Fibroblast of lung (primary cell): ENCODE measurements around the gene UIMC1. TPM values are rescaled to one million over a fixed set of nuclear protein-coding genes. Genes with fewer than 3 reads are reported as not detected.
"Not testable (repeated sequence)": the region's sequence is repeated elsewhere in the genome, so short reads cannot be mapped to it uniquely, and the experiment has no call there.

ENCODE experiments used
- DNase-seq, 2 donors: peaks; one replicate each; pipeline versions ENCODE4 v3.0.0 to v3.0.0-alpha.2; 2010; ENCODE audit warnings: low read depth in 2 of 2
- H2AFZ ChIP-seq: 2 replicates; pipeline ENCODE4 v1.5.1; 2012; ENCODE audit warnings: low read length, control low read depth, inconsistent platforms
- H3K27ac ChIP-seq: 2 replicates; pipeline ENCODE4 v1.5.1; 2011; ENCODE audit warnings: low read length, control low read depth; ENCODE audit not compliant: insufficient read depth
- H3K27me3 ChIP-seq: 2 replicates; pipeline ENCODE4 v1.5.1; 2011; ENCODE audit warnings: mild to moderate bottlenecking, low read length; ENCODE audit not compliant: control insufficient read depth, insufficient read depth
- H3K36me3 ChIP-seq: 2 replicates; pipeline ENCODE4 v1.5.1; 2011; ENCODE audit warnings: low read length; ENCODE audit not compliant: control insufficient read depth, insufficient read depth
- H3K4me1 ChIP-seq: 2 replicates; pipeline ENCODE4 v1.5.1; 2011; ENCODE audit warnings: low read length; ENCODE audit not compliant: control insufficient read depth, insufficient read depth; ENCODE audit errors: extremely low read depth
- H3K4me2 ChIP-seq: 2 replicates; pipeline ENCODE4 v1.5.1; 2011; ENCODE audit warnings: low read length, control low read depth; ENCODE audit not compliant: insufficient read depth; ENCODE audit errors: extremely low read depth
- H3K4me3 ChIP-seq, 4 experiments: fragments of 200-600 bp in 1 of 4; sonication (generic) in 1 of 4; replicated peaks in 1 of 4; 2 replicates each; pipeline ENCODE4 v1.5.1; 2011 to 2016; ENCODE audit warnings: low read length in 4 of 4, low read depth in 3 of 4, mild to moderate bottlenecking in 3 of 4, control low read depth in 2 of 4, inconsistent platforms in 1 of 4, mixed read lengths in 1 of 4; ENCODE audit not compliant: insufficient read depth in 1 of 4; ENCODE audit errors: control extremely low read depth in 1 of 4
- H3K79me2 ChIP-seq: 2 replicates; pipeline ENCODE4 v1.5.1; 2012; ENCODE audit warnings: mild to moderate bottlenecking, low read length, inconsistent platforms; ENCODE audit not compliant: control insufficient read depth, insufficient read depth
- H3K9ac ChIP-seq: 2 replicates; pipeline ENCODE4 v1.5.1; 2011; ENCODE audit warnings: mild to moderate bottlenecking, low read length, control low read depth; ENCODE audit not compliant: insufficient read depth
- H3K9me3 ChIP-seq: 2 replicates; pipeline ENCODE4 v1.5.1; 2012; ENCODE audit warnings: low read depth, low read length; ENCODE audit not compliant: control insufficient read depth, insufficient read depth
- H4K20me1 ChIP-seq: 2 replicates; pipeline ENCODE4 v1.5.1; 2011; ENCODE audit warnings: low read length; ENCODE audit not compliant: control insufficient read depth, insufficient read depth; ENCODE audit errors: extremely low read depth
- CTCF ChIP-seq, 2 donors: IDR thresholded peaks in 1 of 2; conservative IDR thresholded peaks in 1 of 2; 1 replicate in 1 of 2; 2 replicates in 1 of 2; pipeline ENCODE4 v1.5.1; 2011 to 2012; ENCODE audit warnings: low read length in 2 of 2, control low read depth in 1 of 2, inconsistent platforms in 1 of 2, low read depth in 1 of 2, mild to moderate bottlenecking in 1 of 2
- EZH2 ChIP-seq: IDR thresholded peaks from 2 replicates; pipeline ENCODE4 v1.5.1; 2012; ENCODE audit warnings: low read length, control low read depth, mild to moderate bottlenecking; ENCODE audit errors: missing control alignments
- polyA plus RNA-seq, 2 donors: library from polyadenylated mRNA; depleted of rRNA in 1 of 2; stranded (reverse) in 1 of 2; unstranded in 1 of 2; fragments of >200 nt; gene quantifications; 2 replicates each; pipeline ENCODE4 v1.2.1, GENCODE V29; 2011 to 2012; ENCODE audit warnings: missing spikeins in 1 of 2
- total RNA-seq: library from RNA; depleted of rRNA; stranded (reverse); fragments of >200 nt; gene quantifications from 2 replicates; pipeline ENCODE4 v1.2.1, GENCODE V29; 2014

UIMC1 gene
- total and polyA plus RNA-seq, 2 donors (not counting 1 experiment from before 2014, with no cell fraction given), result 19.4 to 36.7 TPM

- H3K36me3 ChIP-seq, result no peaks in the 10 kb centered on the region
- no peak for DNase-seq
- H3K9ac ChIP-seq, result no peak overlapping the region
- TF ChIP-seq EZH2 (no peak), CTCF (conservative IDR thresholded peaks at IDR 0.05 in 1 of 2, IDR thresholded peaks at IDR 0.05 in 1 of 2; ENCODE audit: low read depth in 1 of 2, low read length in 2 of 2) (no peak)
- H3K4me3 ChIP-seq, result no peak overlapping the region
- H3K27me3 ChIP-seq, result no peaks in the 10 kb centered on the region
- H3K27ac ChIP-seq, result no peak overlapping the region
- H3K4me2 ChIP-seq, result no peak overlapping the region
- no peaks in the 10 kb centered on the region for H3K4me1 ChIP-seq
- H3K9me3 ChIP-seq, result no peaks in the 10 kb centered on the region
- H3K79me2 ChIP-seq, result peaks cover 63% of the 10 kb centered on the region
- no peak overlapping the region for H2AFZ ChIP-seq
- H4K20me1 ChIP-seq, result peaks cover 2% of the 10 kb centered on the region
Observed at GRCh38 chr5:176987583-176987982, 19.0 kb downstream of the UIMC1 start.

- Histone ChIP-seq H4K20me1 (no peaks in the 10 kb centered on the region), H3K4me1 (no peaks in the 10 kb centered on the region)
- TF ChIP-seq CTCF (conservative IDR thresholded peaks at IDR 0.05 in 1 of 2, IDR thresholded peaks at IDR 0.05 in 1 of 2; ENCODE audit: low read depth in 1 of 2, low read length in 2 of 2) (no peak), EZH2 (no peak)
Observed at GRCh38 chr5:176986280-176986679, 20.3 kb downstream of the UIMC1 start.

GRCh38 chr5:176985516-176985915, 21.1 kb downstream of the UIMC1 start:
- H3K27ac ChIP-seq, result no peak overlapping the region
- H2AFZ ChIP-seq, result no peak overlapping the region
- H3K79me2 ChIP-seq, result peaks cover 51% of the 10 kb centered on the region
- H3K36me3 ChIP-seq, result no peaks in the 10 kb centered on the region
- H3K9me3 ChIP-seq, result no peaks in the 10 kb centered on the region
- no peaks in the 10 kb centered on the region for H3K4me1 ChIP-seq
- H4K20me1 ChIP-seq, result no peaks in the 10 kb centered on the region
- no peak for DNase-seq
- H3K9ac ChIP-seq, result no peak overlapping the region
- no peak overlapping the region for H3K4me2 ChIP-seq
- H3K4me3 ChIP-seq, result no peak overlapping the region
- no peaks in the 10 kb centered on the region for H3K27me3 ChIP-seq
- no peak for TF ChIP-seq CTCF (conservative IDR thresholded peaks at IDR 0.05 in 1 of 2, IDR thresholded peaks at IDR 0.05 in 1 of 2; ENCODE audit: low read depth in 1 of 2, low read length in 2 of 2)
- TF ChIP-seq EZH2, result no peak

More at GRCh38 chr5:176986280-176986679, 20.3 kb downstream of the UIMC1 start:
- H3K79me2 ChIP-seq, result peaks cover 56% of the 10 kb centered on the region
- no peaks in the 10 kb centered on the region for H3K9me3 ChIP-seq
- H3K9ac ChIP-seq, result no peak overlapping the region
- H3K27ac ChIP-seq, result no peak overlapping the region
- H3K4me3 ChIP-seq, result no peak overlapping the region
- H2AFZ ChIP-seq, result no peak overlapping the region
- no peaks in the 10 kb centered on the region for H3K27me3 ChIP-seq
- no peaks in the 10 kb centered on the region for H3K36me3 ChIP-seq
- H3K4me2 ChIP-seq, result no peak overlapping the region
- DNase-seq, result no peak

- not testable (repeated sequence) for H3K36me3 ChIP-seq, H3K4me2 ChIP-seq, DNase-seq, H2AFZ ChIP-seq, H3K9ac ChIP-seq, H4K20me1 ChIP-seq, H3K27ac ChIP-seq, H3K9me3 ChIP-seq, H3K27me3 ChIP-seq, H3K4me1 ChIP-seq, H3K4me3 ChIP-seq
- peaks cover 40% of the 10 kb centered on the region for H3K79me2 ChIP-seq
Observed at GRCh38 chr5:176984176-176984575, 22.4 kb downstream of the UIMC1 start.

- not testable (repeated sequence) for H3K4me1 ChIP-seq, H3K9ac ChIP-seq, H3K9me3 ChIP-seq, H3K27me3 ChIP-seq, DNase-seq, H3K36me3 ChIP-seq, H3K4me2 ChIP-seq, H3K4me3 ChIP-seq, H4K20me1 ChIP-seq, H3K27ac ChIP-seq, H2AFZ ChIP-seq
- H3K79me2 ChIP-seq, result peaks cover 36% of the 10 kb centered on the region
Observed at GRCh38 chr5:176983593-176983992, 23.0 kb downstream of the UIMC1 start.
